Raji (cell line): ENCODE results near the gene OBP2B.

Source experiments
- POLR2A ChIP-seq: IDR thresholded peaks from 2 replicates; pipeline ENCODE4 v1.6.1; 2011; ENCODE audit warnings: low read depth, low read length, control low read depth; ENCODE audit not compliant: insufficient read depth

Gene OBP2B

GRCh38 chr9:133171161-133171961 lies 37.7 kb downstream of the OBP2B start:
- TF ChIP-seq POLR2A, result no peak

GRCh38 chr9:133170716-133171115 lies 38.3 kb downstream of the OBP2B start:
- TF ChIP-seq POLR2A, result no peak

GRCh38 chr9:133169102-133169501 lies 39.9 kb downstream of the OBP2B start:
- no peak for TF ChIP-seq POLR2A

GRCh38 chr9:133168432-133168831 lies 40.6 kb downstream of the OBP2B start:
- no peak for TF ChIP-seq POLR2A

- no peak for TF ChIP-seq POLR2A
Measured at GRCh38 chr9:133167769-133168168, 41.3 kb downstream of the OBP2B start.

GRCh38 chr9:133167096-133167730 lies 41.8 kb downstream of the OBP2B start:
- TF ChIP-seq POLR2A, result no peak

GRCh38 chr9:133166392-133166791 lies 42.7 kb downstream of the OBP2B start:
- no peak for TF ChIP-seq POLR2A

- no peak for TF ChIP-seq POLR2A
Measured at GRCh38 chr9:133165452-133165730, 43.7 kb downstream of the OBP2B start.

- TF ChIP-seq POLR2A, result no peak
Measured at GRCh38 chr9:133164191-133164590, 44.9 kb downstream of the OBP2B start.

- no peak for TF ChIP-seq POLR2A
Measured at GRCh38 chr9:133163504-133164172, 45.4 kb downstream of the OBP2B start, which contains the start of gene GBGT1. GBGT1 (minus strand) TSS chr9:133163914; CDS start chr9:133162412, 1,502 bp downstream.

GRCh38 chr9:133162861-133163503 lies 46.1 kb downstream of the OBP2B start:
- TF ChIP-seq POLR2A, result no peak

- TF ChIP-seq POLR2A, result no peak
Measured at GRCh38 chr9:133161547-133161950, 47.5 kb downstream of the OBP2B start.

GRCh38 chr9:133160742-133161546 lies 48.1 kb downstream of the OBP2B start:
- TF ChIP-seq POLR2A, result no peak

- TF ChIP-seq POLR2A, result no peak
Measured at GRCh38 chr9:133158695-133159094, 50.4 kb downstream of the OBP2B start.
